Pulmonary artery endothelial cell (primary cell): ENCODE data around the gene PTTG1. TPM values are rescaled to one million over a fixed set of nuclear protein-coding genes. Genes with fewer than 3 reads are reported as not detected.
"Not testable (repeated sequence)": the region's sequence is repeated elsewhere in the genome, so short reads cannot be mapped to it uniquely, and the experiment has no call there.

Source experiments
- DNase-seq: peaks from one replicate; pipeline ENCODE4 v3.0.0-alpha.2; 2011; ENCODE audit warnings: low read depth, low spot score
- total RNA-seq: library from RNA; depleted of rRNA; stranded (reverse); fragments of >200 nt; gene quantifications from 2 replicates; pipeline ENCODE4 v1.2.3, GENCODE V29; 2014

PTTG1 gene
- total RNA-seq, 1 donor from 2014 or later, result 88.6 TPM

DNA sequence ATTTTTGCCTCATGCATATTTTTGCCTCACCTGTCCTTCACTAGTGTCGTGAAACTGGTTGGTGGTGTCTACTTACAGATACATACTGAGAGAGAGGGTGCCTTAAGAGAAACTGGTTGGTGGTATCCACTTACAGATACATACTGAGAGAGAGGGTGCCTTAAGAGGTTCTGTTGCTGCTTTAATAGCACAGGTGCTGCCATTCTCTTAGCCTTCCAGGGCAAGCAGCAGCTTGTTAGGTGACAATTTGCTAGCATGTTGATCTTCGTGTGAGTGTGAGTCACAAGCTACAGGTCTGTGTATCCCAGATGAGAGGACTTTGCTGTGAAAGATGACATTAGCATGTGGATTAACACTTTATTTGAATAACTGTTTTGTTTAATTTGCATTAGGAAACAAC lies 1.4 kb downstream of the PTTG1 start:
- no peak for DNase-seq

DNA sequence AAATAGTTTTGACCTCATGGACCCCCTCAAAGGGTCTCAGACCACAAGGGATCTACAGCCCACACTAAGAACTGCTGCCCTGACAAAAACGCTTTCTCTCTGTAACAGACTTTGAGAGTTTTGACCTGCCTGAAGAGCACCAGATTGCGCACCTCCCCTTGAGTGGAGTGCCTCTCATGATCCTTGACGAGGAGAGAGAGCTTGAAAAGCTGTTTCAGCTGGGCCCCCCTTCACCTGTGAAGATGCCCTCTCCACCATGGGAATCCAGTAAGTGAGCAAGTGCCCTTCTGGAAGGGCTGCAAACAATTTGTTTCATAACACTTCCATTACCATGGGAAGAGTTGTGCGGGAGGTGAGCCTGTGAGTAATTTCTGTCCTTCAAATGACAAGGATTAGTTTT lies 6.0 kb downstream of the PTTG1 start:
- DNase-seq, result no peak

DNA sequence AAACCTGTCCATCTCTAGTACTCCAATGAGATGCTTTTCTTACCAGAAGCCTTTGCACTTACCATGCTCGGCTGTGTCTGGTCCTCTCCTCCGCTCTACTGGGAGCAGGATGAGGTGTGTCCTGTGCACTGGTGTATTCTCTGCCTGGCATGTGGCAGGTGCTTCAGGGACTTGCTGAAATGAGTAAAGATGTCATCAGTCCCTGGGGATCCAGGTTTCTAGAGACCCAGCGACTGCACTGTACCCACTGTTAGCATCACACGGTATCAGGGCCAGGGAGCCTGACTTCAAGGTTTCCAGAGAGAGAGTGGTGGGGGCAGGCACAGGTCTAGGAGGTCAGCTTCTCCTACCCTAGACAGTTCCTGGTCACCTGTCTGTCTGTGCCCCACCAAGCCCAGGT lies 10.5 kb downstream of the PTTG1 start:
- DNase-seq, result no peak

DNA sequence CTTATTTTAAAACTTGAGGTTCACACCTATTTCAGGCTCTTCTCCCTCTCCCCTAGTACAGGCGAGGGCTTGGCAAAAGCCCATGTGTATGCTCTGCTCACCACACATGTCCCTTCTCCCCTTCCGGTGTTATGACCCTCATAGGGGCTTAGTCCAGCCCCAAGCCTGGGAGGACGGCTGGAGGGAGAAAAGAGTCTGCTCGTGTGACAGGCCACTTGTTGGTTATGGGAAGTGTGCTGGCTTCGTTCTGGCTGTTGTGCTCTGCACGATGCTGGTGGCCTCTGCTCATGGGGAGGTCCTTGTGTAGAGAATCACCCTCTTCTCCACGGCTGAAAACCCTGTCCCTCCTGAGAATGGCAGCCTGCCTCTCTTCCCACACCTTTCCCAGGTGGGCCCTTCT lies 11.1 kb downstream of the PTTG1 start:
- no peak for DNase-seq

DNA sequence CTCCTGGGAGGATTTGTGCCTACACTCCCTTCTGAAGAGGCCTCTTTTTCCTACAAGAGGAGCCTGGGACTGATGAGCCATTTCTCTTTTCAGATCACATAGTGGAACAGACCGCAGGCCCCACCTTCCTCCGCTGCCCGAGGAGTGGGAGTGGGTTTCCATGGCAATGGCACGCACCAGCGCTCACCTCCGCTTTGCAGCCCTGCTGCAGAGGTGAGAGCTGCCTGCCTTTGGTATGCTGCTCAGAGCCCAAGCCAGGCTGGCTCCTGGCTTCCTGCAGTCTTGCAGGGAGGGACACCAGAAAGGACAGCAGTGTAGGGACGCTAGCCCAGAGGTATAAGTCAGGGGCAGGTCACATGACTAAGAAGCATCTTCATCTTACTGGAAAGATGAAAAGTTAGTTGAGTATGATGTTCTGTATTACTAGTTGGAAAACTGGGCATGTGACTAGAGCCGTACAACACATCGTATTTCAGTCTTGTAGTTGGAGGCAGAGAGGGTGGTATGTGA lies 12.4 kb downstream of the PTTG1 start:
- no peak for DNase-seq

- DNase-seq, result no peak
Observed at GRCh38 chr5:160435532-160435931, 13.9 kb downstream of the PTTG1 start.

GRCh38 chr5:160436017-160436416 lies 14.4 kb downstream of the PTTG1 start:
- DNase-seq, result no peak

DNA sequence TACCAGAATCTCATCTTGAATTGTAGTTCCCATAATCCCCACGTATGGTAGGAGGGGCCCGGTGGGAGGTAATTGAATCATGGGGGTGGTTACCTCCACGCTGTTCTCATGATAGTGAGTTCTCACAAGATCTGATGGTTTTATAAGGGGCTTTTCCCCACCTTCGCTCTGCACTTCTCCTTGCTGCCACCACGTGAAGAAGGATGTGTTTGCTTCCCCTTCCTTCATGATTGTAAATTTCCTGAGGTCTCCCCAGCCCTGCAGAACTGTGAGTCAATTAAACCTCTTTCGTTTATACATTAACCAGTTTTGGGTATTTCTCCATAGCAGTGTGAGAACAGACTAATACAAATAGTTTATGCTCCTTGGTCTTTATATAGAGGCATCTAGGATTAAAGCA lies 15.0 kb downstream of the PTTG1 start:
- not testable (repeated sequence) for DNase-seq

DNA sequence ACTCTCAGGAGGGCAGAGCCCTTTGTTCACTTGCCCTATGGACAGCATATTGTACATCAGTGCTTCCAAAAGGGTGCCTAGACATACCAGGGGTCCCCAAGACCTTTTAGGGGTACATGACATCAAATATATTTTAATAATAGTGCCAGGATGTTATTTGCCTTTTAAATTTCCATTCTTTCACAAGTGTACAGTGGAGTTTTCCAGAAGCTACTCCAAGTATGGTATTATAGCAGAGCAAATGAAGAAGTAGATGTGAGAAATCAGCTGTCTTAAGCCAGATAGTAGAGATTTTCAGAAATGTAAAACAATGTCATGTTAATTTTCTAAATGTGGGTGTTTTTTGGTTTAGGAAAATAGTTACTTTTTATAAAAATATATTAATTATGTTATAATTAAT lies 15.6 kb downstream of the PTTG1 start:
- no peak for DNase-seq

DNA sequence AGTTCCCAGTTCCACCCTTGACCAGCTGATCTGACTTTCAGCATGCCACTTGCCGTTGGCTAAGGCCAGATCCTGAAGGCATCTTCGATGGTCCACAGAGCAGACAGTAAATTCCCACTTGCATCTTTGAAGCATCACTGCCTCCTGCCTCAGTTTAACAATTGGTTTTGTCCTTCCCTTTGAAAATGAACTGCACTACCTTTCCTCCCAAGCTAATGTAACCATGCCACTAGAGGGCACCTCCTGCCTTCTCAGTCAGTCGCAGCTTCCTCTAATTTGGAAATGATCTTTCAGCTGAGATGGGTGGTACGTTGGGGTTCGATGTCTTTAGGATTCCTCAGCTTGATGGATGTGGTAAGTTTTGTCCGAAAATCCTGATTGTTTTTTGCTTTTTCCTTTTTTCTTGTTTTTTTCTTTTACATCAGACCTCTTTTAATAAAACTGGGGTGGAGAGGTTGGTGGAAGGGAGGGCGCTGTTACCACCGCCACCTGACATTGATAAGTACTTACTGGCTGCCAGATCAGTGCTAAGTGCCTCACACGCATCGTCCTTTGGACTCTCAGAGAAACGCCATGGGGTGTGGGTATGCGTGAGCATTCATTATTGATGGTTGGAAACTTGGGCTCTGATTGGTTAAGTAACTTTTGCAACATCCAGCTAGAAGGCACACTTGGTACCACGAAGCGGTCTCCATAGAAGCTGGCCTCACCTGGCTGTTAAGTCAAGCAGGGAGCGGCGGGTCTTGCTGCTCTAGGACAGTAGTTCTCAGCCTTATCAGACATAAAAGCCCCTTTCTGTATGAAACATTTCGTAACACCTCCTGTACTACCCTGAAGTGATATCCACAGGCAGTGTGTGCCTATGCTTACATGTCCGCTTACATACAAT lies 16.9 kb downstream of the PTTG1 start:
- no peak for DNase-seq

DNA sequence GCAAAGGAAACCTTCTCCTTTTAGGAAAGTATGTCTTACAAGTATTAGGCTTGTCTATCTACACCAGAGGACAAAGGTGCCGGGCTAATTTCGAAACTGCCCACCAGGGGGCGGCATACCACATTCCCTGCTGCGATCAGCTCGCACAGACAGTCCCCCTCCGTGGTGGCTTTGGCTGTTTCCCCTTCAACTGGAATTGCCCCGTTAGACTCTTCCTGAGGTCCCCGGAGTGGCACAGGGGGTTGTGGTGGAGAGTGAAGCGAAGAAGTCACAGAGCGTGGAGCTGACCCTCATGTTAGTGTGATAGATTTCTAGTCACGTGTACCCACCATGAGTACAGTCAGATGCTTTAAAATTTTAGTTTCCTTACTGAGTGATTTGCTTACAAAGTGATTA lies 17.5 kb downstream of the PTTG1 start:
- DNase-seq, result no peak

DNA sequence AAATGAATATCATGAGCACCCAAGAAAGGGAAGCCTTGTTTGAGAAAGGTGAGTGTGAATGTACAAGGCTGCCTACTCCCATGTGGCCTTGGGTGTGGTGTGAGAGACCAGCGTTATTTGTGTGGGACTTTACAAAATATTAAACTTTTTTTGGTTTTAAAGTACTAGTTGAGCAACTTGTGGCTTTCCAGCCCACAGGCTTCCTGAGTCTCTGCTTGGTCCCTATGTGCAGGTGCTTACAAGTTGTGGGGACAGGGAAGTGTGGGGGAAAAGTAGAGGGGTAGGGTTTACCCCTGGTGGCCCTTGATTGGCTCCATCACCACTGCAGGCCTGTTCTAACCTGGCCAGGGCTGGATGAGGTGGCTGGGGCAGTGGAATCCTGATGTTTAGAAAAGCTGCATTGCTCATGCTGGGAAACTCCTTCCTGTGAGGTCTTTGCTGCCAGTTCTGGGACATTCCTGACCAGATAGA lies 19.7 kb downstream of the PTTG1 start:
- DNase-seq, result no peak

GRCh38 chr5:160442824-160443431 lies 21.3 kb downstream of the PTTG1 start:
- DNase-seq, result no peak

DNA sequence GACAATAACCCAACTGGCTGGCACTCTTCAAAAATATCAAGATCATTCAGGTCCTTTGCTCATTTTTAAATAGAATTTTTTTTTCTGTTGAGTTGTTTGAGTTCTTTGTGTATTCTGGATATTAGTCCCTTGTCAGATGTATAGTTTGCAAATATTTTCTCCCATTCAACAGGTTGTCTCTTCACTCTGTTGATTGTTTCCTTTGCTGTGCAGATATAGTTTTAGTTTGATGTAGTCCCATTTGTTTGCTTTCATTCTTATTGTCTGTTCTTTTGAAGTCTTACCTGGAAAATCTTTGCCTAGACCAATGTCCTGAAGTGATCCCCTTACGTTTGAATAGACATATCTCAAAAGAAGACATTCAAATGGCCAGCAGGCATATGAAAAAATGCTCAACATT lies 22.8 kb downstream of the PTTG1 start:
- DNase-seq, result no peak

DNA sequence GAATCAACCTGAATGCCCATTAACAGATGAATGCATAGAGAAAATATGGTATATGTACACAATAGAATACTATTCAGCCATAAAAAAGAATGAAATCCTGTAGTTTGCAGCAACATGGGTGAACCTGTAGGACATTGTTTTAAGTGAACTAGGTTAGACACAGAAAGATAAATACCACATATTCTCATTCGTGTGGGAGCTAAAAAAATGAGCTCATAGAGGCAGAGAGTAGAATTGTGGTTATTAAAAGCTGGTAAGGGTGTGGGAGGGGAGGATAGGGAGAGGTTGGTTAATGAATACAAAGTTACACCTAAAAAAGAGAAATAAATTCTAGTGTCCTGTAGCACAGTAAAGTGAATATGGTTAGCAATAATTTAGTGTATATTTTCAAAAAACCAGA lies 23.5 kb downstream of the PTTG1 start:
- no peak for DNase-seq

GRCh38 chr5:160445751-160446150 lies 24.1 kb downstream of the PTTG1 start:
- DNase-seq, result no peak

DNA sequence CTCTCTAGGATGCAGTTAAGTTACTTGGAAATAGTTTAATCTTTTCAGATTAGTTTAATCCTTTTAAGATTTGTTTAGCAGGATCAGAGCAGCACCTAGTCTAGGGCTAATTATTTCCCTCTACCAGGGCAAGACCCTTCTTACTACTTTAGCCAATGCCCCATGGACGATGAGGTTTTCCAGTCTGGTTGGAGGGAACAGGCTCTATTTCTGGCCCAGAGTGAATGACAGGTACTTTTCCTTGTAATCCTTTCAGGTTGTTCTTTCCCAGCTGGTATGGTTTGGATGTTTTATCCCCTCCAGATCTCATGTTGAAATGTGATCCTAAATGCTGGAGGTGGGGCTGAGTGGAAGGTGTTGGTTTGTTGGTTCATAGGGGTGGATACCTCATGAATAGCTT lies 27.2 kb downstream of the PTTG1 start:
- DNase-seq, result no peak

DNA sequence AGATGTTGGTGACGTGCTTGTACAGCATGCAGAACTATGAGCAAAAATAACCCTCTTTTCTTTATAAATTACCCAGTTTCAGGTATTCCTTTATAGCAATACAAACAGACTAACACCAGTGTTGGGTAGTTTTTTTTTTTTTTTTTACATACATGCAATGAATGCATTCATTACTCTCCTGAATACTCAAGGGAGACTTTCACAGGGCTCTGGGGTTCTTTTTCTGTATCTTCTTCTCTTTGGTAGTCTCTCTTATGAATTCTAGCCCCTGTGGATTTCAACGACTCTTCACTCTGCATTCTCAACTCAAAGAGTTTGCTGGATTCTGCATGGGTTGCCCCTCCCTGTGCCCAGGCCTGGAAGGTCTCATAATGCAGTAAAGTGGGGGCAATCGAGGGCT lies 27.8 kb downstream of the PTTG1 start:
- DNase-seq, result no peak

DNA sequence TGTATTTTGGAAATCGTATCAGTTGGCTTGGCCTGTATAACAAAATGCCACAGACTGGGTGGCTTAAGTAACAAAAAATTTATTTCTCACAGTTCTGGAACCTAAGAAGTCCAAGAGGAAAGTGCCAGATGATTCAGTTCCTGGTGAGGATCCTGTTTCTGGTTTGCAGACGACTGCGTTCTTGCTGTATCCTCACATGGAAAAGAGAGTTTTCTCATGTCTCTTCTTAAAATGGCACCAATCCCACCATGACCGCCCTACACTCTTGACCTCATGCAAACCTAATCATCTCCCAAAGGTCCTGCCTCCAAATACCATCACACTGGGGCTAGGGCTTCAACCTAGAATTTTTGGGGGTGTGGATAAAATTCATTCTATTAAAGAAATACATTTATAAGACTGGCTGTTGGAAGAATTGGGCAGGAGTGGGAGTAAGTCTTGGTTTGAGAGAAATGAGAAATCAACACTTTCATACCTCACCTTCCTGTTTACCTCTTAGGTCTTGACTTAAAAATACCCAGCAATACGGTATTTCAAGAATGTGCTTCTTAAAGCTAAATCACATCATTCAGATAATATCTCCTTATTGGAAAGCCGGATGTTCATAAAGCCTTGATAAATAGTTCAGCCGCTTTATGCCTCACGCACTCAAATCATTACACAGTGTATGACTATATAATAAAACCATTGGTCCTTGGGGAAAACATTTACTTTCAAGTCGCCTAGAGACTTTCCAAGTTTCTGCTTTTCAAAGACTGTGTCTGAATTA lies 28.7 kb downstream of the PTTG1 start:
- peak; percentile 47 for DNase-seq

DNA sequence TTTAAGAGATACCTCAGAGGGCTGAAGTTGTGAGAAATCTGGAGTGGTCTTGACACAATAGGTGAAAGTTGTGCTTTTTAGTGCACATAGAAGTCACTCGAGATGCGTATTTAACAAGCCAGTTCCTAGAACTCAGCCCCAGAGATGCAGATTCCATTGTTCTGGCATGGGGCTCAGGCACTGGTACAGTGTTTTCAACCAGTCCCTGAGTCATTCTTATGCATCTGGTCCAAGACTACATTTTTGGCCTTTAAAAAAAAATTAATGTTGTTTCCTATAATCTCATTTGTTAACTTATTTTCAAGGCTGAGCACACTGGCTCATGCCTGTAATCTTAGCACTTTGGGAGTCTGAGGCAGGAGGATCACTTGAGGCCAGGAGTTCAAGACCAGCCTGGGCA lies 29.6 kb downstream of the PTTG1 start:
- DNase-seq, result no peak

GRCh38 chr5:160452036-160452435 lies 30.4 kb downstream of the PTTG1 start:
- no peak for DNase-seq

GRCh38 chr5:160452795-160453194 lies 31.1 kb downstream of the PTTG1 start:
- DNase-seq, result no peak
